LNCAP (cell line): ENCODE results near the gene SLC25A31.
A peak's percentile ranks its signal among the peaks of the same experiment; 100 is the strongest.

Source experiments
- CTCF ChIP-seq: fragments of 450-650 bp; IDR thresholded peaks from 2 replicates; pipeline ENCODE4 v1.5.1; 2017; ENCODE audit warnings: mild to moderate bottlenecking

The SLC25A31 gene

GRCh38 chr4:127731406-127731805 is 1.2 kb downstream of the SLC25A31 start:
- no peak for TF ChIP-seq CTCF

GRCh38 chr4:127732623-127733328 is 2.6 kb downstream of the SLC25A31 start:
- peak; percentile 52 for TF ChIP-seq CTCF

- TF ChIP-seq CTCF: no peak
Measured at GRCh38 chr4:127734976-127735375, 4.8 kb downstream of the SLC25A31 start.

GRCh38 chr4:127737295-127737694 is 7.1 kb downstream of the SLC25A31 start:
- TF ChIP-seq CTCF: no peak

- no peak for TF ChIP-seq CTCF
Measured at GRCh38 chr4:127741247-127741646, 11.0 kb downstream of the SLC25A31 start.

GRCh38 chr4:127747883-127748282 is 17.7 kb downstream of the SLC25A31 start:
- TF ChIP-seq CTCF: no peak

- TF ChIP-seq CTCF: no peak
Measured at GRCh38 chr4:127748957-127749356, 18.8 kb downstream of the SLC25A31 start.

GRCh38 chr4:127756906-127757305 is 26.7 kb downstream of the SLC25A31 start:
- TF ChIP-seq CTCF: no peak
